Left lung (tissue), 10 donors: ENCODE measurements around the gene SNX27. TPM values are rescaled to one million over a fixed set of nuclear protein-coding genes. Genes with fewer than 3 reads are reported as not detected.
A peak's percentile ranks its signal among the peaks of the same experiment; 100 is the strongest.

Experiments used
- ATAC-seq: fragments of 200-7000 bp; cut with Tn5 transposase; one replicate; pipeline ENCODE4 v1.9.1; 2020; ENCODE audit warnings: moderate library complexity
- DNase-seq, 4 donors: peaks; one replicate each; pipeline ENCODE4 v3.0.0-alpha.2; 2013 to 2020
- H3K27ac ChIP-seq, 2 donors: fragments of 200-600 bp; sonication (generic) in 1 of 2; one replicate each; pipeline versions ENCODE4 v1.5.0 to v1.8.0; 2020 to 2021
- H3K27me3 ChIP-seq, 2 donors: fragments of 200-600 bp; sonication (generic) in 1 of 2; one replicate each; pipeline versions ENCODE4 v1.5.0 to v1.8.0; 2020 to 2021
- H3K36me3 ChIP-seq, 2 donors: fragments of 200-600 bp; sonication (generic) in 1 of 2; one replicate each; pipeline versions ENCODE4 v1.5.0 to v1.8.0; 2020 to 2021
- H3K4me1 ChIP-seq, 2 donors: fragments of 200-600 bp; one replicate each; pipeline ENCODE4 v1.8.0; 2021
- H3K4me3 ChIP-seq, 2 donors: fragments of 200-600 bp; sonication (generic) in 1 of 2; one replicate each; pipeline versions ENCODE4 v1.5.0 to v1.8.0; 2020 to 2021; ENCODE audit warnings: mild to moderate bottlenecking in 1 of 2
- H3K9me3 ChIP-seq, 2 donors: fragments of 200-600 bp; sonication (generic) in 1 of 2; one replicate each; pipeline versions ENCODE4 v1.5.0 to v1.8.0; 2020 to 2021
- CTCF ChIP-seq, 2 donors: fragments of 200-600 bp; sonication (generic) in 1 of 2; IDR thresholded peaks; one replicate each; pipeline versions ENCODE4 v1.5.0 to v1.8.0; 2021; ENCODE audit warnings: antibody characterized with exemption in 2 of 2
- intact Hi-C, 2 donors: fragments of 100-400 bp; cut with DNase I; formaldehyde crosslinking; loops; one replicate each; pipeline versions ENCODE4 v1.11.2 to v1.14.2; 2022
- polyA plus RNA-seq, 6 donors: library from polyadenylated mRNA; unstranded; fragments of 120-200 nt; gene quantifications; one replicate each; pipeline ENCODE4 v1.2.1, GENCODE V29; 2013; ENCODE audit not compliant: insufficient read length in 6 of 6
- total RNA-seq, 2 donors: library from RNA; stranded (reverse); fragmentation: NEBNext Ultra II Directional; extraction: Animal tissue kit (Norgen Biotek cat#: 25700); gene quantifications; one replicate each; pipeline ENCODE4 v1.2.1, GENCODE V29; 2021
- donor health status: DM: no; HTN: yes; CAD: no.
- donor health status: DM: no; HTN: no; CAD: no.

Gene SNX27
- total and polyA plus RNA-seq, 8 donors = 21.5 to 64.5 (median 23.9) TPM

GRCh38 chr1:151705753-151706463, 94.1 kb downstream of the SNX27 start:
- ATAC-seq (peak; percentile 40), DNase-seq (no peak)
- Histone ChIP-seq H3K9me3 (no peaks in the 10 kb centered on the region), H3K27ac (no peak overlapping the region), H3K4me1 (no peaks in the 10 kb centered on the region), H3K4me3 (no peak overlapping the region), H3K36me3 (peaks cover 0 to 12% of the 10 kb centered on the region in 2 donors), H3K27me3 (no peaks in the 10 kb centered on the region)
- intact Hi-C loops = no loop called here
- no peak for TF ChIP-seq CTCF (IDR thresholded peaks at IDR 0.05)

GRCh38 chr1:151706464-151707415, 94.9 kb downstream of the SNX27 start:
- H3K36me3 ChIP-seq = peaks cover 0 to 4% of the 10 kb centered on the region in 2 donors
- ATAC-seq = no peak
- intact Hi-C loops = no loop called here
- no peaks in the 10 kb centered on the region for H3K4me1 ChIP-seq
- no peaks in the 10 kb centered on the region for H3K9me3 ChIP-seq
- H3K27ac ChIP-seq = no peak overlapping the region
- no peak for DNase-seq
- H3K4me3 ChIP-seq = no peak overlapping the region
- TF ChIP-seq CTCF (IDR thresholded peaks at IDR 0.05) = no peak
- no peaks in the 10 kb centered on the region for H3K27me3 ChIP-seq

GRCh38 chr1:151707541-151708065, 95.8 kb downstream of the SNX27 start:
- H3K4me3 ChIP-seq = no peak overlapping the region
- intact Hi-C loops = no loop called here
- H3K27me3 ChIP-seq = peaks cover 0 to 8% of the 10 kb centered on the region in 2 donors
- DNase-seq (no peak), ATAC-seq (no peak)
- H3K27ac ChIP-seq = no peak overlapping the region
- no peaks in the 10 kb centered on the region for H3K36me3 ChIP-seq
- no peaks in the 10 kb centered on the region for H3K9me3 ChIP-seq
- H3K4me1 ChIP-seq = no peaks in the 10 kb centered on the region
- no peak for TF ChIP-seq CTCF (IDR thresholded peaks at IDR 0.05)

- no peaks in the 10 kb centered on the region for H3K9me3 ChIP-seq
- no peak for TF ChIP-seq CTCF (IDR thresholded peaks at IDR 0.05)
- H3K4me3 ChIP-seq = no peak overlapping the region
- H3K4me1 ChIP-seq = no peaks in the 10 kb centered on the region
- H3K36me3 ChIP-seq = no peaks in the 10 kb centered on the region
- ATAC-seq = no peak
- H3K27me3 ChIP-seq = peaks cover 0 to 15% of the 10 kb centered on the region in 2 donors
- no peak overlapping the region for H3K27ac ChIP-seq
- intact Hi-C loops = no loop called here
- DNase-seq = no peak
Measured at GRCh38 chr1:151708891-151709290, 97.0 kb downstream of the SNX27 start.
